K562 (cell line): ENCODE measurements around the gene ASIC1.

ENCODE experiments used
- EGR1 ChIP-seq: fragments of 450-650 bp; conservative IDR thresholded peaks from 2 replicates; pipeline ENCODE4 v1.6.1; 2017; ENCODE audit warnings: mild to moderate bottlenecking
- HMG20A ChIP-seq: fragments of 450-650 bp; formaldehyde crosslinking; conservative IDR thresholded peaks from 2 replicates; pipeline ENCODE4 v1.4.0; 2020; ENCODE audit warnings: mild to moderate bottlenecking, mixed read lengths
- KAT2B ChIP-seq: IDR thresholded peaks from one replicate; pipeline ENCODE4 v1.6.1; 2012; ENCODE audit warnings: low read depth, mild to moderate bottlenecking, control low read depth, inconsistent platforms, low read length, moderate library complexity
- POLR2A ChIP-seq: fragments of 450-650 bp; conservative IDR thresholded peaks from 2 replicates; pipeline ENCODE4 v1.6.1; 2016
- POLR2AphosphoS5 ChIP-seq: IDR thresholded peaks from 2 replicates; pipeline ENCODE4 v1.6.1; 2011; ENCODE audit warnings: mild to moderate bottlenecking, low read depth, low read length, moderate library complexity; ENCODE audit not compliant: control insufficient read depth, insufficient read depth
- ZNF146 ChIP-seq: IDR thresholded peaks from one replicate; pipeline ENCODE4 v1.6.1; 2018; ENCODE audit warnings: missing compliant biosample characterization; ENCODE audit not compliant: unreplicated experiment
- TF ChIP-seq, protein P1 (sequence below), 3 experiments: IDR thresholded peaks in 2 of 3; conservative IDR thresholded peaks in 1 of 3; 2 replicates each; pipeline ENCODE4 v1.5.1; 2011 to 2012; ENCODE audit warnings: low read length in 3 of 3, mild to moderate bottlenecking in 3 of 3, control low read depth in 2 of 3, improper control_type of control experiment in 1 of 3, inconsistent platforms in 1 of 3, low read depth in 1 of 3, mixed read lengths in 1 of 3, moderate library complexity in 1 of 3; ENCODE audit not compliant: insufficient read depth in 2 of 3

DNA sequence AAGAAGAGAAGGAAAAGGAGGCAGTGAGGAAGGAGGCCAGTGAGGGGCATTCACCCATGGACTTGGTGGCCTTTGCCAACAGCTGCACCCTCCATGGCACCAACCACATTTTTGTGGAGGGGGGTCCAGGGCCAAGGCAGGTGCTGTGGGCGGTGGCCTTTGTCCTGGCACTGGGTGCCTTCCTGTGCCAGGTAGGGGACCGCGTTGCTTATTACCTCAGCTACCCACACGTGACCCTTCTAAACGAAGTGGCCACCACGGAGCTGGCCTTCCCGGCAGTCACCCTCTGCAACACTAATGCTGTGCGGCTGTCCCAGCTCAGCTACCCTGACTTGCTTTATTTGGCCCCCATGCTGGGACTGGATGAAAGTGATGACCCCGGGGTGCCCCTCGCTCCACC, 16.3 kb downstream of the ASIC1 start:
- TF ChIP-seq POLR2A (no peak), HMG20A (CRISPR knock-in tag) (no peak), POLR2AphosphoS5 (no peak), KAT2B (no peak), ZNF146 (no peak), EGR1 (no peak)
- TF ChIP-seq, protein P1, sequence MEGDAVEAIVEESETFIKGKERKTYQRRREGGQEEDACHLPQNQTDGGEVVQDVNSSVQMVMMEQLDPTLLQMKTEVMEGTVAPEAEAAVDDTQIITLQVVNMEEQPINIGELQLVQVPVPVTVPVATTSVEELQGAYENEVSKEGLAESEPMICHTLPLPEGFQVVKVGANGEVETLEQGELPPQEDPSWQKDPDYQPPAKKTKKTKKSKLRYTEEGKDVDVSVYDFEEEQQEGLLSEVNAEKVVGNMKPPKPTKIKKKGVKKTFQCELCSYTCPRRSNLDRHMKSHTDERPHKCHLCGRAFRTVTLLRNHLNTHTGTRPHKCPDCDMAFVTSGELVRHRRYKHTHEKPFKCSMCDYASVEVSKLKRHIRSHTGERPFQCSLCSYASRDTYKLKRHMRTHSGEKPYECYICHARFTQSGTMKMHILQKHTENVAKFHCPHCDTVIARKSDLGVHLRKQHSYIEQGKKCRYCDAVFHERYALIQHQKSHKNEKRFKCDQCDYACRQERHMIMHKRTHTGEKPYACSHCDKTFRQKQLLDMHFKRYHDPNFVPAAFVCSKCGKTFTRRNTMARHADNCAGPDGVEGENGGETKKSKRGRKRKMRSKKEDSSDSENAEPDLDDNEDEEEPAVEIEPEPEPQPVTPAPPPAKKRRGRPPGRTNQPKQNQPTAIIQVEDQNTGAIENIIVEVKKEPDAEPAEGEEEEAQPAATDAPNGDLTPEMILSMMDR (IDR thresholded peaks at IDR 0.05 in 2 of 3, conservative IDR thresholded peaks at IDR 0.05 in 1 of 3; ENCODE audit: insufficient read depth in 2 of 3, low read depth in 1 of 3, low read length in 3 of 3): no peak
